AG09319 (cell line): ENCODE data around the gene FOXO3.

Experiments
- DNase-seq: peaks from one replicate; pipeline ENCODE4 v3.0.0-alpha.2; 2010; ENCODE audit warnings: low read depth; ENCODE audit errors: extremely low read depth
- TF ChIP-seq, protein P1 (sequence below): IDR thresholded peaks from 2 replicates; pipeline ENCODE4 v1.5.1; 2011; ENCODE audit warnings: low read depth, mild to moderate bottlenecking, inconsistent platforms, low read length, moderate library complexity

Gene FOXO3

DNA sequence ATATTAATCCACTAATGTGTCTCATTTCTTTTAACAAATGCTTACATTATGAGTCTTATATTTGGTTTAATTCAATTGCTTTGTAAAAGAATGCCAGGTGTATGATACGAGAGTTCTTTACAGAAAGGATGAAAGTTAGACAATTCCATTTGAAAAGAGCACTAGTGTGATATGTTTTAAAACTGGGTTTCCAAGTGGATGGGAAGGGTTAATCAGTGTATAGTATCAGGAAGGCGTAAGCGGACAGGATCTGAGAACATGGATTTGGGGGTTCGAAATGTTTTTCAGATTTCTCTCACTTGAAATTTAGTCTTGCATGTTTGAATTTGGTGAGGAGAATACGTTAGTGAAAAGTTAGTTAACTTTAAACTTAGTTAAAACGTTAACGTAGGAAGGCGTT, 2.6 kb downstream of the FOXO3 start:
- TF ChIP-seq, protein P1, sequence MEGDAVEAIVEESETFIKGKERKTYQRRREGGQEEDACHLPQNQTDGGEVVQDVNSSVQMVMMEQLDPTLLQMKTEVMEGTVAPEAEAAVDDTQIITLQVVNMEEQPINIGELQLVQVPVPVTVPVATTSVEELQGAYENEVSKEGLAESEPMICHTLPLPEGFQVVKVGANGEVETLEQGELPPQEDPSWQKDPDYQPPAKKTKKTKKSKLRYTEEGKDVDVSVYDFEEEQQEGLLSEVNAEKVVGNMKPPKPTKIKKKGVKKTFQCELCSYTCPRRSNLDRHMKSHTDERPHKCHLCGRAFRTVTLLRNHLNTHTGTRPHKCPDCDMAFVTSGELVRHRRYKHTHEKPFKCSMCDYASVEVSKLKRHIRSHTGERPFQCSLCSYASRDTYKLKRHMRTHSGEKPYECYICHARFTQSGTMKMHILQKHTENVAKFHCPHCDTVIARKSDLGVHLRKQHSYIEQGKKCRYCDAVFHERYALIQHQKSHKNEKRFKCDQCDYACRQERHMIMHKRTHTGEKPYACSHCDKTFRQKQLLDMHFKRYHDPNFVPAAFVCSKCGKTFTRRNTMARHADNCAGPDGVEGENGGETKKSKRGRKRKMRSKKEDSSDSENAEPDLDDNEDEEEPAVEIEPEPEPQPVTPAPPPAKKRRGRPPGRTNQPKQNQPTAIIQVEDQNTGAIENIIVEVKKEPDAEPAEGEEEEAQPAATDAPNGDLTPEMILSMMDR, result no peak
- DNase-seq, result no peak

DNA sequence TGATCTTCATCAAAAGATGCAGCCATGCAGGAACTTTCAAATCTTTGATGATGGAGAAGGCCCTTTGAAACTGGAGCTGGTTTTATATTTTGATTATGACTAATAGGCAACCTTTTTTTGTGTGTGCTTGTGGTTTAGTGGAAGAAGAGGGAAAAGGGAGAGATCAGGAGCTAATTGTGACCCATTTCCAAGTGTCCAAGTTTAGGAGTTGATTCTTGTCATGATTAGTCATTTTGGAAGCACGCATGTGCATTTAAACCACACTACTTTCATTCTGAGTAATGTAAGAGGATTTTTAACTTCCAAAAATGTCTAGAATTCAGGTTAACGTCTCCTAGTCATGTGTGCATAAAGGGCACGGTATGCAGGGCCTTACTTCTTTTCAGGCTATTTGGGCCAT, 3.5 kb downstream of the FOXO3 start:
- peak; percentile 80 for DNase-seq
- TF ChIP-seq, protein P1, result no peak

DNA sequence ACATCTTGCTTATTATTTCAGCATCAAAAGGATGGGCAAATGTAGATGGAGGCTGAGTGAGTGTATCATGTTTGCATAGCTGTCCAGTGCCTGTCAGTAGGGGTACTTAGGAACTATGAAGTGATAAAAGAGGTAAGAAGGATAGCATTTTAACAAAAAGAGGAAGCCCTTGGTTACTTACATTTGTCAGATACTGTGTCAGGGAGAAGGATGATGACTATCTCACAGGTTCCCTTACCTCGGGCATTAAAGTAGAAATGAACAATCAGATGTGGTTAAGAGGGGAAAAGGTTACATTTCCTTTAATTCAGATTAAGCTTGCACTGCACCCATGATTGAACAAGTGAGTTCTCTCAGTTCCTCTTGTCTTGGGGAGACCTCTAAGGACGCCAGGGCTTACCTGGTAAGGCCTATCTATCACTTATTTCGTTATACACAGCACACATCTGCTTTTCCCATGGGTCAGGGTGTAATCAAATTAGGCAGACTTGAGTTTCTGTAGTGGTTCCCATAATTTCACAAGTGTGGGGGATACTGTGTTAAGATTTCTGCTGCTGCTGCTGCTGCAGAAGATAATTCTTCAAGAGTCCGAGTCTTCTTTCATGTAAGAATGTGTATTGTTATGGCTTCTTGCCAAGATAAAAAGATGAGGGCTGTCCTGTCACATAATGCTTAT, 4.5 kb downstream of the FOXO3 start:
- TF ChIP-seq, protein P1, result no peak
- DNase-seq, result no peak

DNA sequence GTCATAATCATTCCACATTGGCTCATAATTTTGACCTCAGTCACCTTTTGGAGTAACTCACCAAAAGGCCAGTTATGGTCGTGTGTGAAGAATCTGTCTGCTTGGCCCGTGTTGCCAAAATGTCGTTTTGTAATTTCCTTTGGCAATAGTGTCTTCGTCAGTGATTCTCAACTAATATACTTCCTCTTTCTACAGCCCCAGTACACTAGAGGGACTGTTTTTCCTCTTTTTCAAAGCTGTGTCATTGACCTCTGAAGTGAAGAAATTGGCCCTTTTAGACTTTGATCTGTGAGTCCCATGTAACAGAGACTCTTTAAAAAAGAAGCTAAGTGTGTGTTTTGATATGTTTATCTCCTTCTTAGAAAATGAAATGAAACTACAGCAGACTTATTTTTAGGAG, 5.2 kb downstream of the FOXO3 start:
- DNase-seq, result no peak
- TF ChIP-seq, protein P1, result peak; percentile 31

DNA sequence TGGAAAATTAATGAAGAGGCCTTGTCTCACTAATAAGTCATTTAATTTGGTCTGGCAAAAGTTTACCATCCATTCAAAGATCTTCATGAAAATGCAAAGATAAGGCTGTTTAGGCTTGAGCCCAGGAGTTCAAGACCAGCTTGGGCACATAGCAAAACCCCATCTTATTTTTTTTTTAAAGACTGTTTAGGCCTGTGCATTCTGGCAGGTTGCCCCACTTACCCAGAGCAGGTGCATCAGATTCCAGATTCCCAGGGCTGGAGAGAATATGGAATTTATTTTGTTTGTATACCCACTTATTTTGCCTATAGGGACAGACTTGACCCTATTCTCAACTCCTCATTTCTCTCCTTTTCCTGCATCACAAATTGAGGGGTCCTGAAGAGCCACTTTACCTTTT, 5.7 kb downstream of the FOXO3 start:
- TF ChIP-seq, protein P1, result no peak
- no peak for DNase-seq

DNA sequence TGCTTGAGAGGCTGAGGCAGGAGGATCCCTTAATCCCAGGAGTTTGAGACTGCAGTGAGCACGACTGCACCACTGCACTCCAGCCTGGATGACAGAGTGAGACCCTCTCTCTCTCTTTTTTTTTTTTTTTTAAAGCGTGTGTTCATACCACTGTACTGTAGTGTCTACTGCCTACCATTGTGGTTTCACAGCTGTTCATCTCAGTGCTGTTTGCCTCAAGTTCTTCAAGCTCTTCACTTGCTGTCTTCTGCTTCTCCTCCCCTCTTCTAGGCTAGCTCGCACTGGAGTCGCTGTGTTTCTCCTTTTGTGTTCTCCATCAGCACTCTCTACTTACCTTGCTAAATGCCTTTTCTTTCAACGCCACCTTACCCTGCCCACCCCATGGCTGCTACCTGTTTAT, 7.4 kb downstream of the FOXO3 start:
- no peak for DNase-seq

DNA sequence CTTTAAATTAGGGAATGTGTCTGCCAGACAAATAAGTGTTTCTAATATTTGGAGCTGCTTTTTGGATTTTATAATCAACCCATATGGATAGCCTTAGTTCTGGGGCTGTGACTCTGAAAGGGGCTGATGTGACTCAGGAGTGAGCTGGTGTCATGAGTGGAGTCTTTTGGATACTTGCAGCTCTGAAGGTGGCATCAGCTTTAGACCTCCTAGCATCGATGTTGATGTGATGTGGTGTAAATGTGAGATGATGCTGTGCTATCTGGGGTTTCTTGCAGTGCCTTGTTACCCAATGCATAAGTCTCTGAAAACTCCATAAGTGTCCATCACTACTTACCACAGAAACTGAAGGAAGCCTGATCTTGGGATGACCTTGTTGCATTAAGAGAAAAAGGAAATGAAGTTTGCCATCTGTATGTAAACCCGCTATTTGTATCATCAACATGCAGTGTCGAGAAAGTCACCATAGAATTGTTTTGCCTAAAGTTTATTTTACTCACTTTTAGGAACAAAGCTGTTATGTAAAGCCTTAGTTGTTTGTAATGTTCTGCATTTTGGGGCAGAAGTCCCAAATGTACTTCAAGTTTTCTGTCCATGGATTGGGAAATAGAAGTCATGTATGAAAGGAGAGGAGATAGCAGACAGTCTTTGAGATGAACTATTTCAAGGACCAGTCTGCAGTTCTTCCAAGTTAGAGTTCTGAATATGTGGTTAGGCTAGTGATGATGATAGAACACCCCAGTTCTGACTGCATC, 8.0 kb downstream of the FOXO3 start:
- no peak for DNase-seq
- TF ChIP-seq, protein P1, result no peak

More for the DNA sequence above, 7.4 kb downstream of the FOXO3 start:
- TF ChIP-seq, protein P1, result no peak
